ENCODE results near the gene CMSS1.

- TF ChIP-seq CTCF (conservative IDR thresholded peaks at IDR 0.05) (no peak), ZFX (IDR thresholded peaks at IDR 0.05) (no peak)
Measured at GRCh38 chr3:99982650-99983049, 165.0 kb downstream of the CMSS1 start.

All from C4-2B (cell line).